ENCODE measurements around the gene ZNF44. TPM values are rescaled to one million over a fixed set of nuclear protein-coding genes. Genes with fewer than 3 reads are reported as not detected.

The ZNF44 gene
- total and polyA plus RNA-seq, 2 experiments from 2014 or later, result 4.1 to 4.3 TPM

- TF ChIP-seq ZNF462 (CRISPR knock-in tag; IDR thresholded peaks at IDR 0.05) (no peak), NANOG (IDR thresholded peaks at IDR 0.05; ENCODE audit: borderline replicate concordance) (no peak), EZH2 (IDR thresholded peaks at IDR 0.05; ENCODE audit: low read depth, unreplicated experiment) (no peak)
Observed at GRCh38 chr19:12333162-12334159, 38.8 kb upstream of the ZNF44 start, which contains the start of gene ZNF563 (continued).

- Histone ChIP-seq H3K9me2 (ENCODE audit: insufficient read depth) (no peaks in the 10 kb centered on the region), H3K27ac (ENCODE audit: low read depth) (no peak overlapping the region)
- H3K4me3 Mint-ChIP-seq, result no peak overlapping the region
Observed at GRCh38 chr19:12331211-12331941, 36.7 kb upstream of the ZNF44 start.

More at GRCh38 chr19:12331211-12331941, 36.7 kb upstream of the ZNF44 start:
- Histone ChIP-seq H3K79me2 (replicated peaks; ENCODE audit: insufficient read depth) (no peaks in the 10 kb centered on the region), H3K4me1 (ENCODE audit: insufficient read depth) (peaks cover 7% of the 10 kb centered on the region), H3K36me3 (ENCODE audit: insufficient read depth) (no peaks in the 10 kb centered on the region), H3F3A (replicated peaks; ENCODE audit: low read depth) (no peaks in the 10 kb centered on the region), H2AFZ (no peak overlapping the region), H3K27me3 (ENCODE audit: insufficient read depth) (peaks cover 13% of the 10 kb centered on the region), H3K4me3 (no peak overlapping the region), H3K4me2 (no peak overlapping the region), H4K20me1 (replicated peaks; ENCODE audit: insufficient read depth) (no peaks in the 10 kb centered on the region)
- H3K27ac Mint-ChIP-seq, result no peak overlapping the region
- peaks cover 24% of the 10 kb centered on the region for H3K36me3 Mint-ChIP-seq (ENCODE audit: low read depth)
- no peak for TF ChIP-seq EZH2phosphoT487 (IDR thresholded peaks at IDR 0.05; ENCODE audit: unreplicated experiment)
- no peak for TF ChIP-seq ETS1 (IDR thresholded peaks at IDR 0.05)
- TF ChIP-seq JUNB (IDR thresholded peaks at IDR 0.05; ENCODE audit: unreplicated experiment), result no peak
- no peak for TF ChIP-seq CREB1 (CRISPR knock-in tag; IDR thresholded peaks at IDR 0.05; ENCODE audit: low read depth)
- peaks cover 4% of the 10 kb centered on the region for H3K27me3 Mint-ChIP-seq (ENCODE audit: insufficient read depth, low read depth, poor library complexity)
- peaks cover 85% of the 10 kb centered on the region for H3K9me3 Mint-ChIP-seq
- DNase-seq (ENCODE audit: low spot score) (no peak), ATAC-seq (no peak)
- no peaks in the 10 kb centered on the region for H3K4me1 Mint-ChIP-seq

All from GM23338 (cell line).